Measurements from ENCODE around the gene TRABD.

GRCh38 chr22:50218153-50218995 is 32.7 kb downstream of the TRABD start:
- TF ChIP-seq POLR2A (IDR thresholded peaks at IDR 0.05; ENCODE audit: low read length) (no peak), GATA1 (IDR thresholded peaks at IDR 0.05; ENCODE audit: low read depth, low read length) (no peak)

Measured in erythroblast (primary cell).